Measurements from ENCODE around the gene PCSK1. TPM values are rescaled to one million over a fixed set of nuclear protein-coding genes. Genes with fewer than 3 reads are reported as not detected.

Gene PCSK1
- total and polyA plus RNA-seq, 2 experiments from 2014 or later = 0.08 to 0.90 TPM

- DNase-seq (ENCODE audit: low spot score) = no peak
- Histone ChIP-seq H3K27me3 (no peaks in the 10 kb centered on the region), H3K9me3 (ENCODE audit: low read depth) (no peaks in the 10 kb centered on the region), H3K4me1 (ENCODE audit: insufficient read depth) (no peaks in the 10 kb centered on the region), H2AFZ (no peak overlapping the region), H3K36me3 (replicated peaks; ENCODE audit: insufficient read depth, low read depth) (no peaks in the 10 kb centered on the region), H3K9me2 (replicated peaks; ENCODE audit: insufficient read depth) (no peaks in the 10 kb centered on the region), H3K79me2 (no peaks in the 10 kb centered on the region), H3K4me2 (no peak overlapping the region), H4K20me1 (ENCODE audit: insufficient read depth, poor library complexity, severe bottlenecking) (no peaks in the 10 kb centered on the region), H3K4me3 (no peak overlapping the region), H3K27ac (no peak overlapping the region)
- no peak for TF ChIP-seq EZH2 (IDR thresholded peaks at IDR 0.05; ENCODE audit: borderline replicate concordance)
- no peak for TF ChIP-seq CTCF (IDR thresholded peaks at IDR 0.05; ENCODE audit: poor library complexity)
- no peak for TF ChIP-seq EZH2phosphoT487 (IDR thresholded peaks at IDR 0.05; ENCODE audit: low read depth, severe bottlenecking, unreplicated experiment)
- WGBS (ENCODE audit: low lambda C conversion rate, missing lambda C conversion rate) = 83% methylated on average over 6 of the region's 6 CpGs
These were observed 26.5 kb upstream of the PCSK1 start for GRCh38 chr5:96459313-96460121.

- no peak overlapping the region for H3K4me2 ChIP-seq
- H3K4me1 ChIP-seq (ENCODE audit: insufficient read depth) = no peaks in the 10 kb centered on the region
- H3K9me3 ChIP-seq (ENCODE audit: low read depth) = no peaks in the 10 kb centered on the region
- no peak overlapping the region for H3K27ac ChIP-seq
- no peaks in the 10 kb centered on the region for H3K36me3 ChIP-seq (replicated peaks; ENCODE audit: insufficient read depth, low read depth)
- no peaks in the 10 kb centered on the region for H3K79me2 ChIP-seq
- no peaks in the 10 kb centered on the region for H3K9me2 ChIP-seq (replicated peaks; ENCODE audit: insufficient read depth)
- WGBS (ENCODE audit: low lambda C conversion rate, missing lambda C conversion rate) = 81% methylated on average over 2 of the region's 2 CpGs
- H3K27me3 ChIP-seq = no peaks in the 10 kb centered on the region
- no peak overlapping the region for H2AFZ ChIP-seq
- no peak for TF ChIP-seq EZH2phosphoT487 (IDR thresholded peaks at IDR 0.05; ENCODE audit: low read depth, severe bottlenecking, unreplicated experiment)
- TF ChIP-seq CTCF (IDR thresholded peaks at IDR 0.05; ENCODE audit: poor library complexity) = no peak
- no peak for TF ChIP-seq EZH2 (IDR thresholded peaks at IDR 0.05; ENCODE audit: borderline replicate concordance)
- H3K4me3 ChIP-seq = no peak overlapping the region
- no peak for DNase-seq (ENCODE audit: low spot score)
- H4K20me1 ChIP-seq (ENCODE audit: insufficient read depth, poor library complexity, severe bottlenecking) = no peaks in the 10 kb centered on the region
These were observed 25.1 kb upstream of the PCSK1 start for GRCh38 chr5:96458176-96458575.

- no peak overlapping the region for H2AFZ ChIP-seq
- H4K20me1 ChIP-seq (ENCODE audit: insufficient read depth, poor library complexity, severe bottlenecking) = no peaks in the 10 kb centered on the region
- H3K4me1 ChIP-seq (ENCODE audit: insufficient read depth) = no peaks in the 10 kb centered on the region
- H3K79me2 ChIP-seq = no peaks in the 10 kb centered on the region
- no peak overlapping the region for H3K4me3 ChIP-seq
- H3K4me2 ChIP-seq = no peak overlapping the region
- DNase-seq (ENCODE audit: low spot score) = no peak
- no peaks in the 10 kb centered on the region for H3K27me3 ChIP-seq
- WGBS (ENCODE audit: low lambda C conversion rate, missing lambda C conversion rate) = 88% methylated on average over 4 of the region's 4 CpGs
- no peaks in the 10 kb centered on the region for H3K36me3 ChIP-seq (replicated peaks; ENCODE audit: insufficient read depth, low read depth)
- no peak overlapping the region for H3K27ac ChIP-seq
- no peak for TF ChIP-seq CTCF (IDR thresholded peaks at IDR 0.05; ENCODE audit: poor library complexity)
- no peak for TF ChIP-seq EZH2phosphoT487 (IDR thresholded peaks at IDR 0.05; ENCODE audit: low read depth, severe bottlenecking, unreplicated experiment)
- no peak for TF ChIP-seq EZH2 (IDR thresholded peaks at IDR 0.05; ENCODE audit: borderline replicate concordance)
- no peaks in the 10 kb centered on the region for H3K9me2 ChIP-seq (replicated peaks; ENCODE audit: insufficient read depth)
- no peaks in the 10 kb centered on the region for H3K9me3 ChIP-seq (ENCODE audit: low read depth)
These were observed 22.7 kb upstream of the PCSK1 start for GRCh38 chr5:96455789-96456188.
